Fibroblast of peridontal ligament (primary cell): ENCODE data around the gene MED15.

Experiments
- DNase-seq: peaks from one replicate; pipeline ENCODE4 v3.0.0-alpha.2; 2010; ENCODE audit errors: extremely low read depth

Gene MED15

DNA sequence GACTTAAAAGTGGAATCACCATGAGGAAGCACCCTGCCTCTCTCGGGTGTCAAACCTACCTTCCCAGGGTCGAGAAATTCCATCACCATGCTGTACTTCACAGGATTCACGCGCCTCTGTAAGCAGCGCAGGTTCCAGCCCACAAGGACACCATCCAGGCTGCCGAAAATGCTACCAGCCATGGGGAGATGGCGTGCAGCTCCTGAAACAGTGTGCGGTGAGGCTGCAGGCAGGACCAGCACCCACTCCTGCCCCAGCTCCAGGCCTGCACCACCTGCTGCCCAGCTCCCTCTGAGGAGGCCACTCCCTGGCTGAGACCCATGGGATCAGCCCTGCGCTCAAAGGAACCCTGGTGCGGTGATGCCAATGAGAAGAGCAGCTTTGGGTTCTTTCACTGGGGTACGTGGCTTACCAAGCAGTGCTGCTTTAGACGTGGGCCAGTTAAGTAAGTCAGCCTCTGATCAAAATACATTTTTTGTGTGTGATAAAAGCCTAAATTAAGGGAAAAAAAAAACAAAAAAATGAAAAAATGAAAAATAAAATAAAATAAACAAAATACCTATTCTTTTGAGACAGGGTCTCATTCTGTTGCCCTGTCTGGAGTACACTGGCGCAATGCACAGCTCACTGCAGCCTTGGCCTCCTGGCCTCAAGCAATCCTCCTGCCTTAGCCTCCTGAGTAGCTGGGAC lies 115.4 kb downstream of the MED15 start:
- no peak for DNase-seq

DNA sequence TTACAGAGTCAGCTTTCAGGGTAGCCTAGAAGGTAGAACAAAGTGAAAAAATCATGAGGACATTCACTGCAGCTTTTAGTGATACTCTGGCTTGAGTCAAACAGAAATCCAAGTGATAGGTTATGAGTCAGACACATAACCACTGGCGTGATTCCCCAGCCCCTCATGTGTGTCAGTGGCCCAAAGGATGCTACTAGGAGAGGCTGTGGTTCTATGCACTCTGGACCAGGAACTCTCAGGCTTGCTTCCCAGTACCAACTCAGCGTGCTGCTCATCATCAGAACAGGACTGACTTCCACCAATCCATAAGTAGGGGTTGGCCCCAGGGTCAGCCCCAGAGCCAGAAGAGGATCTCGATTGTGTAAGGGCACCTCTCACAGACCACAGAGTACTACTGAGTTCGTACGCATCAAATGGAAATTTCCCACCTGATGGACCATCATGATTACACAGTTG lies 116.8 kb downstream of the MED15 start:
- DNase-seq, result peak; percentile 8

DNA sequence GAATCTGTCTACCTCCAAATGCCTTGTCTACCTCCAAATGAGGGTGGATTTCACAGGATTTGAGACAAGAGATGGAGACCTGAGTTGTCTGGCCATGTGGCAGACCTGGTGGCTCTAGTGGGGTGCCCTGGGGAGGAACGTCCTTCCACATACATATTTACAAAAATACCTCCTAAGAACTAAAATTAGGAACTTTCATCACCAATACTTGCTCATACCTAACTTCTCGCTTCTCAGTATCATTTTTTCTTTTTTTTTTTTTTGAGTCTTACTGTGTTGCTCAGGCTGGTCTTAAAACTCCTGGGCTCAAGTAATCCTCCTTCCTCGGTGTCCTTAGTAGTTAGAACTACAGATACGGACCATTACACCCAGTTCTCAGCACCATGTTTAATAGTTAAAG lies 117.9 kb downstream of the MED15 start:
- DNase-seq, result no peak

DNA sequence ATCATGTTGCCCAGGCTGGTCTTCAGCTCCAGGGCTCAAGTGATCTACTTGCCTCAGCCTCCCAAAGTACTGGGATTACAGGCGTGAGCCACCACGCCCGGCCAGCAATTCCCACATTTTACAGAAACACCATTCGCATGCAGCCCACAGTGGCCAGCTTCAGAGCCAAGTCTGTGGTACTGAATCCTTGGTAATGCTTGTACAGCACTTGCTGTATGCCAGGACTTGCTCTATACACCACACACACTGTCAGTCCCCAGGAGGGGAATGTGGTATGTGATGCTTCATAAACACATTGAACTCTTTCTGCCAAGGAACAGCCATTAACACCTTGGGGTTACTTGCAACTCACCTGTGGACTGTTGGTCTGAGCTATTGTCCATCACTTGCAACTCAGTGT lies 119.4 kb downstream of the MED15 start:
- DNase-seq, result no peak

DNA sequence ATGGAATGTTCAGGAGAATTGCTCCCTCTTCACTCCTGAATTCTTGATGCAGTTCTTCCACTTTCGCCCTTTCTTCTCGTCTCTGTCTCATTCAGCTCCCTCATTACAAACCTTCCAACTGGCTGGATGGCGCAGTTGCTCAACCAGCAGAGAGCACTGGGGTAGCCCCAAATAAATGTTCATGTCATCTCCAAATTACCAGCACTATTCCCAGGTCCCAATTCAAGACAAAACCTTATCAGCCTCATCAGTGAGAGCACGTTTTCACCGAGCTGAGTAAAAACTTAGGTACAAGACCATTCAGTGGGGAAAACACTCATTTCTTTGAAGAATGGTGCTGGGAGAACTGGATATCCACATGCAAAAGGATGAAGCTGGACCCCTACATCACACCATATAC lies 120.0 kb downstream of the MED15 start:
- DNase-seq, result no peak

DNA sequence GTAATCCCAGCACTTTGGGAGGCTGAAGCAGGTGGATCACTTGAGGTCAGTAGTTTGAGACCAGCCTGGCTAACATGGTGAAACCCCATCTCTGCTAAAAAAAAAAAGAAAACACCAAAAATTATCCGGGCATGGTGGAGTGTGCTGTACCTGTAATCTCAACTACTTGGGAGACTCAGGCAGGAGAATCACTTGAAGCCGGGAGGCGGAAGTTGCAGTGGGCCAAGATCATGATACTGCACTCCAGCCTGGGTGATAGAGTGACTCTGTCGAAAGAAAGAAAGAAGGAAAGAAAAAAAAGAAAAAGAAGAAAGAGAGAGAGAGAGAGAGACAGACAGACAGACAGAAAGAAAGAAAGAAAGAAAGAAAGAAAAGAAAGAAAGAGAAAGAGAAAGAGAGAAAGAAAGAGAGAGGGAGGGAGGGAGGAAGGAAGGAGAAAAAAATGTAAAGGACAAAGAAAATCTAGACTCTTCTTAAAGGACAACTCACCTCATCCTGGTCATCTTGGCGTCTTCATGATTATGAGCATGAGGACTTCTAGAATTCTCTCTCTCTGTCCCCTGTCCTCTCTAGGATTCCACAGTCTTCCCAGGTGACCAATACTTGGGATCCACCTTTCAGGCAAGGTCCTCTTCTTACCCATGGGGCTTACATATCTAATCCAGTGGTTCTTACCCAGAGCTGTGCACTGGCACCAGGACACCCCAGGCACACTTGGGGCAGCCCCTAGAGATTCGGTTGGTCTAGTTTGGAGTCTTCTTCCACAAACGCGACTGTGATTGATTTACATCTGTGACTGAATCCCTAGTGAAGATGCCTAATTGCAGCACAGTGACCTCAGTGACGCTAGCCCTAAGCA lies 120.9 kb downstream of the MED15 start:
- DNase-seq, result no peak

DNA sequence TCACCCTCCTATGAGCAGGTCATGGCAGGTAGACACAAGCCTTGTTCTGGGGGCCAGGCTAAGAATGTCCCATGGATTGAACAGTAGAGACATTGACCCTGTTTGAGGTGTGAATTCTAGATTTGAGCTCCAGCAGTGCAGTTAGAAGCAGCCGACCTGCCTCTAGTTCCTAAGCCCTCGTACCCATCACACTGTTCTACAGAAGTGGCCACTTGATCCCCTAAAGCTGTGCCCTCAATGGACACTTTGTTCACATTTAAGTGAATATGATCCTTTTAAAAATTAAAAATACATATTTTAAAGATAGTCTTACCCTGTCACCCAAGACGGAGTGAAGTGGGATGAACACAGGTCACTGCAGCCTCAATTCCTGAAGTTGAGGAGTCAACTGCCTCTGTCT lies 122.0 kb downstream of the MED15 start:
- DNase-seq, result no peak

DNA sequence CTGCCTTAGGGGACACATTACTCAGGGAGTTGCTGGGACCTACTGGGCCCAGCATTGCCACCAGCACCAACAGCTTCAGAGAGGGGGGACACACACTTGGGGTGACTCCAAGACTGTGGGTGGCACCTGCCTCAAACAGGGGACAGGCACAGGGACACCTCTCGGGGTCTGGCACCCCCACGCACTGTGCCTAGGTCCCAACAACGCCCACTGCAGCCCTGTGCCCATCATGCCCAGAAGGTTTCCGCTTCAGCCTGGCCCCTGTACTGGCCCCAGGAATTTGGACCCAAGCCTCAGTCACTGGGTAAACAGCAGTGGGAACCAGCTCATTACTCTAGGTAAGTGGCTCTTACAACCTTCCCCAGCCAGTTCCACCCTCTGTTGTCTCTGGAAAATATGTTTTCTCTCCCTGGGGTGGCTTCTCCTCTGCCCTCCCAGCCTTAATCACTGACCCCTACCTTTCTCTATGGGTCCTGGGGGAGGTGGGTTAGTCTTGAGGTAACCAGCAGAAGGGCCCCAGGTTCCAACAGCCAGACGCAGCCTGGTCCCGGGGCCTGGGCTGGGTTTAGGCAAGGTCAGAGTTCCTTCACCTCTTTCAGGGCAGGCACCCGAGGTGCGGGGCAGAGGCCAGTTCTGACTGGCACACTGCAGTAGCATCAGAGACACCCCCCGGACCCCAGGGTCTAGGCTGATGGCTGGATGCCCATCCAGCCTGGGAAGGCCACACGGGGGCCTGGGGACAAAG lies 123.6 kb downstream of the MED15 start:
- no peak for DNase-seq

DNA sequence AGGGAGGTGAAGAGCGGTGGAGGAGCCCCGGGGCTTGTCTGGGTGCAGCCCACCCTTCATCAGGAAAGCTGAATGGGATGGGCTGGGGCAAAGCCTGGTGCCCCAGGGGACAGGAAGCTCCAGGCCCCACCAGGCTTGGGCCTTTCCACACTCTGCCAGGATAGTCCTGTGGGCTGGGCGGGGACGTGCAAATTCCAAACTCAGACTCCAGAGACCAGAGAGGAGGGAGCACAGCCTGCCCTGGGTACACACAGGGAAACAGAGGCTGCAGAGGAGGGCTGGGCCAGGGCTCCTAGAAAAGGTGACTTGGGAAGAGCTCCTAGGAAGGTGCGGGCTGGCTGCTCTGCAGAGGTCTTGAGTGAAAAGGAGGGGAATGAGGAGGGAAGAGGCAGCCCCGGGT lies 124.7 kb downstream of the MED15 start:
- no peak for DNase-seq

DNA sequence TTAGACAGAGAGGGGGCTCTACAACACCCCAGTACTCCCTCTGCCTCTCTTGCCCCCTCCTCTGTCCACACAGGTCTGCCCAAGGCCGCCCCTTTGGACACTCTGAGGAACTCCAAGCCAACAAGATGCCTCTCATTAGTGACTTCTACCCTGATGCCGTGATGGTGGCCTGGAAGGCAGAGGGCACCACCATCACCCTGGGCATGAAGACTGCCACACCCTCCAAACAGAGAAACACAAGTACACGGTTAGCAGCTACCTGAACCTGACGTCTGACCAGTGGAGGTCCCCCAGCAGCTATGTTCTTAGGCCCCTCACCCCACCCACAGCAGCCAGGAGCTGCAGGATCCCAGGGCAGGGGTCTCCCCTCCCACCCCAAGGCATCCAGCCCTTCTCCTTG lies 125.1 kb downstream of the MED15 start:
- no peak for DNase-seq

DNA sequence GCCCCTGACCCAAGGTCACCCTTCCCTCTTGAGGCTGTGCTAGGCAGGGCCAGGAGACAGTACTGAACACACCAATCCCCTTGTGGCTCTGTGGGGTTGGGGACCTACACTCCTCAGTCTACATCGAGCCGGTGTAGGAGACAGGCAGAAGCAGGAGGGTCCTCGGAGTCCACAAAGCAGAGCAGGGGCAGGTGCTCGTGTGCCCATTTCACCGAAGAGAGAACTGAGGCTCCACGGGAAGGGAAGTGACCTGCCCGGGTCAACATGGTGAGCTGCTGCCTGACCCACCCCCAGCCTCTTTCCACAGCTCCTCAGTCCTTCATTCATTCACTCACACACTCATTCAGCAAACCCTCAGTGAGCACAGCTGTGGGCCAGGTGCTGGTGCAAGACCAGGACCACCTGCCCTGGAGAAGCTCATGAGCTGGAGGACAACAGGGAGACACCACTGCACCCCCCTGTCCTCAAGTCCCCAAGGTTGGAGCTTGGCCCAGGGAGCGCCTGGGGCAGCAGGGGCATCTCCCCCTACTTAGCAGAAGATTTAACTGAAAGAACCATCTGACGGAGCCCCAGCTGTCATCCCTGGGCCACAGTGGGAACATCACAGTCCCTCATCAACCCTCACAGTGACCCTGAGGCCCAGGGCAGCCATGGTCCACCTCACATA lies 127.3 kb downstream of the MED15 start:
- no peak for DNase-seq

DNA sequence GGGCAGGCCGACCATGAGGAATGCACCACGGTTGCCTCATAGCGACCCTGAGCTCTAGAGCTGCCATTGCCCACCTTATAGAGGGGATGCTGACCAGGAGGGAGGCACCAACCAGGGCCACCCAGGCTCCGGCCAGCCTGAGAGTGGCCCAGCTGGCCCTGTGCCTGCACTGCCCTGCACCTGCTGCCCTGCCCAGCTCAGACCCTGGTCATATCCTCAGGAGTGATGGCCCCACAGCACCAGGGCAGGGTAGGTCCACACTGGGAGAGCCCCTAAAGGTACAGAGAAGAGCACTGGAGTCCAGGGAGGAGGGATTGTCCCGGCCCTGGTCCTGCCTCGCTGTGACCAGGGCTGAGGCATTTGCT lies 127.8 kb downstream of the MED15 start:
- no peak for DNase-seq

DNA sequence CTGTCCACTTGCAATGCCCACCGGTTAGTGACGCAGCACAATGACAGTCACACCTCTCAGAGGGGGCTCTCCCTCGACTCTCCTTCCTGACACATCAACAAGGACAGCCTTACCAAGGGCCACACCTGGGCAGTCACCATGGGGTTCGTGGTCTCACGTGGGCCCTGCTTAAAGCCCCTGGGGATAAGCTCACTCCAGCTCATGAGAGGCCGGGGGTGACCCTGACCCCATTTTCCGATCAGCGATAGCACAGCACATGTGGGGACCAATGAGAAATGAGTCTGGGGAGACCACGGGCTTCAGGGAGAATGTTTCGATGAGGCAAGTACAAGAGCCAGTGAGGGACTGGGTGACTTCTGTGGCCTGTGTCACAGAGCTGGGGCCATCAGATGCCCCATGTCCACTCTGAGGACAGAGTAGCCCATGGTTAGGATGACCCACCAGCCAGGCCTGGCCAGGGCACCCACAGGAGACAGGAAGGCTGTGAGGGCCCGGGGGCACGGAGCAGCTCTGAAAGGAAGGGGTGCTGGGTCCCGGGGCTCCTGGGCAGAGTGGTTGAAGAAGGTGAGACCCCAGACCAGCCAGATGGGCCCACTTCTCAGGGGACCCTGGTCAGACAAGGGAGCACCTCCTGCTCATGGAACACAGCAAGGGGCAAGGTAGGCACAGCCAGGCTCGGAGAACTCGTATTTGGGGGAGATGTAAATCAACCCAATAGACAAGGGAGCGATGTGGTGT lies 128.8 kb downstream of the MED15 start:
- no peak for DNase-seq

DNA sequence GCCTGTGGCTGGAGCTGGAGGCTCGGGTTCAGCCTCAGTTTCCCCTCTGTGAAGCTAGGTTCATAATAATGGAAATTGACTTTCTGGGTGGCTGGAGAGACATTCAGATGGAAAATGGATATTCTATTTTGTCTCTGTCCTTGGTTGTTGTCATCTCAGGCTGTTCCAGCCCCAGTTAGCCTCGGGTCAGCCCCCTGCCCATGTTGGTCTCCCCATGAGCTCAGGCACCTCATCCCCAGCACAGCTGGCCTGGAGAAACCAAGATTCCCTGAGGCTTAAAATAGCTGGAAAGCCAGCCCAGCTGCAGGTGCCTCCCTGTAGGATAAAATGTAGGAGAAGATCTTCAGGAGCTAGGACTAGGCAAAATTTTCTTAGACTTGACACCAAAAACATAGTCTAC lies 129.5 kb downstream of the MED15 start:
- no peak for DNase-seq
